ENCODE data around the gene ILKAP. TPM values are rescaled to one million over a fixed set of nuclear protein-coding genes. Genes with fewer than 3 reads are reported as not detected.

Gene ILKAP
- total and polyA plus RNA-seq, 11 donors, result 12.4 to 41.7 (median 24.0) TPM

GRCh38 chr2:238130696-238131628 lies 72.5 kb downstream of the ILKAP start:
- TF ChIP-seq POLR2A (IDR thresholded peaks at IDR 0.05), result no peak
- TF ChIP-seq, protein P1, sequence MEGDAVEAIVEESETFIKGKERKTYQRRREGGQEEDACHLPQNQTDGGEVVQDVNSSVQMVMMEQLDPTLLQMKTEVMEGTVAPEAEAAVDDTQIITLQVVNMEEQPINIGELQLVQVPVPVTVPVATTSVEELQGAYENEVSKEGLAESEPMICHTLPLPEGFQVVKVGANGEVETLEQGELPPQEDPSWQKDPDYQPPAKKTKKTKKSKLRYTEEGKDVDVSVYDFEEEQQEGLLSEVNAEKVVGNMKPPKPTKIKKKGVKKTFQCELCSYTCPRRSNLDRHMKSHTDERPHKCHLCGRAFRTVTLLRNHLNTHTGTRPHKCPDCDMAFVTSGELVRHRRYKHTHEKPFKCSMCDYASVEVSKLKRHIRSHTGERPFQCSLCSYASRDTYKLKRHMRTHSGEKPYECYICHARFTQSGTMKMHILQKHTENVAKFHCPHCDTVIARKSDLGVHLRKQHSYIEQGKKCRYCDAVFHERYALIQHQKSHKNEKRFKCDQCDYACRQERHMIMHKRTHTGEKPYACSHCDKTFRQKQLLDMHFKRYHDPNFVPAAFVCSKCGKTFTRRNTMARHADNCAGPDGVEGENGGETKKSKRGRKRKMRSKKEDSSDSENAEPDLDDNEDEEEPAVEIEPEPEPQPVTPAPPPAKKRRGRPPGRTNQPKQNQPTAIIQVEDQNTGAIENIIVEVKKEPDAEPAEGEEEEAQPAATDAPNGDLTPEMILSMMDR (IDR thresholded peaks at IDR 0.05), result no peak
- intact Hi-C loops (cut with DNase I), result no loop called here
- Histone ChIP-seq H3K27ac (no peak overlapping the region), H3K4me1 (peaks cover 0 to 9% (median 0%) of the 10 kb centered on the region in 12 donors), H3K4me3 (no peak overlapping the region), H3K36me3 (no peaks in the 10 kb centered on the region), H3K9me3 (no peaks in the 10 kb centered on the region), H3K27me3 (no peaks in the 10 kb centered on the region)
- WGBS, 4 donors, result 89 to 94% (median 91%) methylated on average over 31 to 68 of the region's 68 CpGs
- ATAC-seq, result no peak
- peak in 2 of 5 donors; percentile 18 to 62 for DNase-seq

DNA sequence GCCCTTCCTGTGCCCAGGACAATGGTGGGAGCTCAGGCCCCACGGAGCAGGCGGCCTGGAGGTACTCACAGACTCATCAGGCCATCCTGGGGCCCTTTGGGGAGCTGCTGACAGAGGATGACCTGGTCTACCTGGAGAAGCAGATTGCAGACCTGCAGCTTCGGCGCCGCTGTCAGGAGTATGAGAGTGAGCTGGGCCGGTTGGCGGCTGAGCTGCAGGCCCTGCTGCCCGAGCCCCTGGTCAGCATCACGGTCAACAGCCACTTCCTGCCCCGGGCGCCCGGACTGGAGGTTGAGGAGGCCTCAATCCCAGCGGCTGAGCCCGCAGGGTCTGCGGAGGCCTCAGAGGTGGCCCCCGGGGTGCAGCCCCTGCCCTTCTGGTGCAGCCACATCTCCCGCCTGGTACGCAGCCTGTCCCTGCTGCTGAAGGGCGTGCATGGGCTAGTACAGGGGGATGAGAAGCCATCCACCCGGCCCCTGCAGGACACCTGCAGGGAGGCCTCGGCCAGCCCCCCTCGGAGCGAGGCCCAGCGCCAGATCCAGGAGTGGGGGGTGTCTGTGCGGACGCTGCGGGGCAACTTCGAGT lies 73.3 kb downstream of the ILKAP start:
- peaks cover 0 to 9% (median 0%) of the 10 kb centered on the region in 12 donors for H3K4me1 ChIP-seq
- no peak overlapping the region for H3K4me3 ChIP-seq
- TF ChIP-seq POLR2A (IDR thresholded peaks at IDR 0.05), result no peak
- TF ChIP-seq, protein P1 (IDR thresholded peaks at IDR 0.05), result no peak
- DNase-seq, result peak in 2 of 5 donors; percentile 17 to 44
- H3K27me3 ChIP-seq, result no peaks in the 10 kb centered on the region
- H3K9me3 ChIP-seq, result no peaks in the 10 kb centered on the region
- intact Hi-C loops (cut with DNase I), result no loop called here
- no peaks in the 10 kb centered on the region for H3K36me3 ChIP-seq
- H3K27ac ChIP-seq, result no peak overlapping the region
- 84 to 93% (median 88%) methylated on average over 12 to 28 of the region's 28 CpGs for WGBS, 4 donors
- ATAC-seq, result no peak

DNA sequence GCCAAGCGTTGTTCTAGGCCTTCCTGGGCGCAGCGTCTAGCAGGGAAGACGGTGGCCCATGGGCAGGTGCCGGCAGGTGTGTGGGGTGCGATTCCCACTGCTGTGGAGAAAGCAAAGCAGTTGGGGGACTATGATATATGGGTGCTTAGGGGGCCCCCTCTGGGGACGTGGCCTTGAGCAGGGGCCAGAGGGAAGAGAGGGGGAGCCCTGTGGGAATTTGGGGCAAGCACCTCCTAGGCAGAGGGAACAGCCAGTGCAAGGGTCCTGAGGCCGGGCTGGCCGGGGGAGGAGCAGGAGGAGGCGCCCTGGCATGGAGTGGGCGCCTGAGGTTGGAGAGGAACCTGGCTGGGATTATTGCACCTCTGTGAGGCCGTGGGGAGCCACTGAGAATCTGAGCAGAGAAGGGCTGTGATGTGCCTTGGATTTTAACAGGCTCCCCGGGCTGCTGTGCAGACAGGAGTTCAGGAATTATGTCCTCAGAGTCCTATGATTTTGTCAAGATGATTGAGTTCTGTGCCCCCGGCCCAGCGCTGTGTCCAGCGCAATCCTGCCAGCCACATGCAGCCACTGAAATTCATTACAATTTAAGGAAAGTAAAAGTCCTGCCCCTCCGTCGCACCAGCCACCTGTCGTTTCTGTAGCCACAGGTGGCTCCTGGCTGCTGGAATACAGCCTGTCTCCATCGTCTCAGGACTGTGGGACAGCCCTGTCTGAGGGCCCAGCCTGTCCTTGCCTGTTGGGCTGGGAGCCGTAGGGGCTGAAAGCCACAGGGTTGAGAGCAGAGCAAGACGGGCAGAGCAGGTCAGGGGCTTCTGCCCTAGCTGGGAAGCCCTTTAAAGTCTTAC lies 74.1 kb downstream of the ILKAP start:
- intact Hi-C loops (cut with DNase I), result no loop called here
- no peaks in the 10 kb centered on the region for H3K36me3 ChIP-seq
- no peak overlapping the region for H3K4me3 ChIP-seq
- H3K9me3 ChIP-seq, result no peaks in the 10 kb centered on the region
- peaks cover 0 to 9% (median 0%) of the 10 kb centered on the region in 12 donors for H3K4me1 ChIP-seq
- 84 to 92% (median 90%) methylated on average over 22 of the region's 22 CpGs for WGBS, 4 donors
- ATAC-seq (no peak), DNase-seq (peak in 2 of 5 donors; percentile 18 to 20)
- H3K27me3 ChIP-seq, result no peaks in the 10 kb centered on the region
- no peak for TF ChIP-seq POLR2A (IDR thresholded peaks at IDR 0.05)
- TF ChIP-seq, protein P1 (IDR thresholded peaks at IDR 0.05), result no peak
- H3K27ac ChIP-seq, result no peak overlapping the region
